Effector CD4-positive, alpha-beta T cell (primary cell): ENCODE results near the gene NEU2.
"Not testable (repeated sequence)": the region's sequence is repeated elsewhere in the genome, so short reads cannot be mapped to it uniquely, and the experiment has no call there.

ENCODE experiments used
- DNase-seq: peaks from one replicate; pipeline ENCODE4 v3.0.0-alpha.2; 2020

NEU2 gene

DNA sequence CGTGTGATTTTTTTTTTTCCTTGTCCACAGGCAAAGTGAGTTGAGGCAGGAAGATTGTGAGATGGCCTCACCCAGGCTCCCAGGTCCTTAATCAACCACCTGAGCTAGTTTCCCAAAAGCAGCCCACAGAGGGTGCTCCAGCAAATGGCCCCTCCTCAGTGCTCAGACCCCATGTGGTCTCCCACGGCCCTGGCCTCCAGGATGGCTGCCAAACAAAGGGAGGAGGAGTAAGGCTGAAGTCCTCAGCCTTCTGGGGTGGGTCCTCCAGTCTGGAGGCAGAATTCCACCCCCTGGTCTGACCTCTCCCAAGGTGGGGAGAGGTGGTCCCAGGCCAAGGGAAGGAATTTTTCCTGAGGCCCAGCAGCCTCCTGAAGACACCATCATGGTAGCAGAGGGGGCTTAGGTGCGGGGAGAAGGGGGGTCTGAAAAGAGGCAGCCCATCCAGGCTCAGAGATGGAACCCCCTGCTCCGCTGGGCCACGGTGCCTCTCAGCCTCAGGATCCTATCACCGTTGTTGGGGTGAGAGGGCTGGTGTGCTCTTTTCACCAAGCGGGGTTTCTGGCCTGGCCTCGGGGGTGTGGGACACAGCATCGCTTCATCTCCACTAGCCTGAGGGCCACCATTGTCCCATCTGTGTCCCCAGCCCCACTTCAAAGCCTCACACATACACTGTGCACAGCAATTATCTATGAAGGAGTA is 21.8 kb upstream of the NEU2 start:
- no peak for DNase-seq

DNA sequence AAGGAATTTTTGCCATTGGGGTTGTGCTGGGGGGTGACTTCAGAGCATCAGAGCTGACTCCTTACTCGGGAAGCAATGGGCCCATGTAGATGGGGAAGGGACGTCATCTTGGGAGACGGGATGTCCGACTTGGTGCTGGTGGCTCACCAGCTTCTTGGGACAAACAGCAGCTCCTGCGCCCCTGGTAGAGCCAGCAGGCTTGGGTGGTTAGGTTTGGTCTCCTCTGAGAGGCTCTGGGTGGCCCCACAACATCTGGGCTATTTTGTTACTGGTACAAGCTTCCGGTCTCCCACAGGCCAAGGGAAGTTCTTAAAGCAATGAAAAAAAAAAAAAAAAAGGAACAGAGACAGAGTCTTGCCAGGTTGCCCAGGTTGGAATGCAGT is 21.2 kb upstream of the NEU2 start:
- no peak for DNase-seq

DNA sequence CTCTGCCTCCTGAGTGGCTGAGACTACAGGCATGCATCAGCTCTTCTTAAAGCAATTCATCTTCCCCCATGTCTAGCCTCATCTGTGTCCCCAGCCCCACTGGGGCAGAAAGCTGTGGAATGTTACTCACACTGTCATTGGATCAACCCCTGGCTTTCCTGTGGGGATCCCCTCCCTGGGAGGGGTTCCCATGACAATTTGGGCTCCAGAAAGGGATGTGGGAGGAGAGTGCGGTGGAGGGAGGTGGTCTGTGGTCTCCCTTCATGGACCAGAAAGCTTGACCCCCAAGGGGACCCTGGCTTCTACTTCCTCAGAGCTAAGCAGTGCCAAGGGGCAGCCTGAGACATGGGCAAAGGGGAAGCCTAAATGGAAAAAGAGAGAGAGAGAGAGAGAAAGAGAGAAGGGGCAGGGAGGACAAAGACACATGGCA is 20.8 kb upstream of the NEU2 start:
- DNase-seq, result no peak

- no peak for DNase-seq
These were observed 20.0 kb upstream of the NEU2 start for GRCh38 chr2:233012301-233012971.

GRCh38 chr2:233013027-233013461 is 19.4 kb upstream of the NEU2 start, which contains the start of gene NGEF:
NGEF (minus strand) TSS chr2:233013256; CDS start chr2:232974890, 38,366 bp downstream.
- no peak for DNase-seq

DNA sequence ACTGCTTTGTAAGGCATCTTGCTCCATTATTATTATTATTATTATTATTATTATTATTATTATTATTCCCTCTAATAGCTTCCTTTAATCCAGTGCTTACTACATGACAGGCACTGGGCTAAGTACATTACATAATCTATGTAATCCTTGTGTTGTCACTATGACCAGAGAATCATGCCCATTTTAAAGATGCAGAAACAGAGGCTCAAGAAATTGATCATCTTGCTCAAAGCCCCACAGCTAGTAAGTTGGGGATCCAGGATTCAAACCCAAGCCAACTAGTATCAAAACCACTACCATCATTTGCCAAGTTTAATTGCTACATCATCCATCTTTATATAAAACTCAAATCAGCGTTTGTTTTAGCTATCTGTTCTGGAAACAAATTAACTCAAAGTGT is 18.8 kb upstream of the NEU2 start:
- DNase-seq, result no peak

DNA sequence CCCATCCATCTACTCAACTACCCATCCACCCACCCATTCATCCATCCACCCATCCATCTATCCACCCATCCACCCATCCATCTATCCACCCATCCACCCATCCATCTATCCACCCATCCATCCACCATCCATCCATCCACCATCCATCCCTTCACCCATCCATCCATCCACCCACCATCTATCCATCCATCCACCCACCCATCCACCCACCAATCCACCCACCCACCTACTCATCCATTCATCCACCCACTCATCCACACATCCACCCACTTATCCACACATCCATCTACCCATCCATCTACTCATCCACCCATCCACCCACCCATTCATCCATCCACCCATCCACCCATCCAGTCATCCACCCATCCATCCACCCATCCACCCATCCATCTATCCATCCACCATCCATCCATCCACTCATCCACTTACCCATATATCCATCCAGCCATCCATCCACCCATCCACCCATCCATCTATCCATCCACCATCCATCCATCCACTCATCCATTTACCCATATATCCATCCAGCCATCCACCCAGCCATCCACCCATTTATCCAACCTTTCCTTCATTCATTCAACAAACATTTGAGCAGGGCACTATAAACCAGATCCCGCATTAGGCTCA is 17.3 kb upstream of the NEU2 start:
- no peak for DNase-seq

- no peak for DNase-seq
These were observed 14.5 kb upstream of the NEU2 start for GRCh38 chr2:233017947-233018346.

- DNase-seq, result not testable (repeated sequence)
These were observed 12.9 kb upstream of the NEU2 start for GRCh38 chr2:233019610-233020009.

- DNase-seq, result no peak
These were observed 12.0 kb upstream of the NEU2 start for GRCh38 chr2:233020454-233020853.

DNA sequence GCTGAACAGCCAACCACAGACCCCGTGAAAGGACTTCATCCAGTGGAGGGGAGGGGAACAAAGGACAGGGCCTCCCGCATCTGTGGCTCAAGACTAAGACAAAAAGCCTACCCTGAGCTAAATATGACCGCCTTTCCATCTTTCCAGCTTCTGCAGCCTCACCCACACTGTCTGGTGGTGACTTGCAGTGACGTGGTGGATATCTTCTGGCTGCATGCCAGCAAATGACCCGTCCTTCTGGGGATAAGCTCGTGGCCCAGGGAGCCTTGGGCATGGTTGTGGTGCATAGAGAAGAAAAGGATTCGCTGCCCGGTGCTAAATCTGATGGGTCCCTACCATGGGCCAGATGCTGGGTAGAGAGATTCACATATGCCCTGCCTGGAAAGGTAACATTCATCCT is 10.7 kb upstream of the NEU2 start:
- no peak for DNase-seq

DNA sequence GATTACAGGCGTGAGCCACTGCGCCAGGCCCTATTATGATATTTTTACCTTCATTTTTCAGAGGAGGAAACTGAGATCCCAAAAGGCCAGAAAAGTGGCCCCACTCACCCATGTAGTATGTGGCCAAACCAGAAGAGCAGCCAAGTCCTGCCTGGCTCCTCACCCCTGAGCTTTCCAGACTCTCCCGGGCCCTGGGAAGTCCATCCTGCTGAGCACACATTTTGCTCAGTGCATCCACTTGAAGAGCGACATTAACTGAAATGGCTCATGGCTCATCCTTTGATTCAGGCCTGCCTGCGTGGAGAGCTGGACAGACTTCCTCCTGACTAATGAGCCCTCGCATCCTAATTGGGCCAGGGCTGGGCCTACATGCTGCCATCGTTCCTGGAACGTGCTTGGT is 9.9 kb upstream of the NEU2 start:
- DNase-seq, result no peak

- DNase-seq, result no peak
These were observed 9.3 kb upstream of the NEU2 start for GRCh38 chr2:233023007-233023760.

DNA sequence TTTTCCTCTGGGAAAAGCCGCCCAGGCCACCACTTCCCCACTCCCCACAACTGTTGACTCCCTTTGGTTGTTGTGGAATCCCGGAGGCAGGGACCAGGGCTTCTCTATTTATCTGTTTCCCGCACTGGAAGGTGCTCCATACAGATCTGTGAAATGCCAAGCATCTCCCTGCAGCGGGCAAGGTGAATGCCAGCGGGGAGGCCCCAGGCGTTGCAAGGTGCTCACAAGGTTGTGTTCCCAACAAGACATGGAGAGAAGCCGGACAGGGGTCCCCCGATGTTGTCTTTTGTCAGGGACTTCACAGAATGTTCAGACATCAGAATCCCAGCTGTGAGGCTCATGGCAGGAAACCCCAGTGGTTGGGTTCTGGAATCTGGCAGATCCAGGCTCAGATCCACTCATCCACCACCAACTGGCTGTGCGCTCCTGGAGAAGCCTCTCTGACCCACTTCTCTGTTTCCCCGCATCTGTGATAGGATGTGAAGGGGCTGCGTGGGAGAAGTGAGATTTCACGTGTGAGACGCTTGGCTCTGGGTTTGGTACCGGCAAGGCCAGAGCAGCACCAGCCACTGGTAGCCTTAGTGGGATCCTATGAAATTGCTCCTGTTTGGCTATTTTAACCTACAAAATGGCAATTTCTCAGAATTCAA is 8.6 kb upstream of the NEU2 start:
- DNase-seq, result no peak

GRCh38 chr2:233025706-233026105 is 6.8 kb upstream of the NEU2 start:
- DNase-seq, result no peak

- no peak for DNase-seq
These were observed 6.2 kb upstream of the NEU2 start for GRCh38 chr2:233026198-233026813.

GRCh38 chr2:233029321-233029720 is 3.2 kb upstream of the NEU2 start:
- DNase-seq, result no peak

- DNase-seq, result no peak
These were observed 644 bp upstream of the NEU2 start for GRCh38 chr2:233031556-233032500.

DNA sequence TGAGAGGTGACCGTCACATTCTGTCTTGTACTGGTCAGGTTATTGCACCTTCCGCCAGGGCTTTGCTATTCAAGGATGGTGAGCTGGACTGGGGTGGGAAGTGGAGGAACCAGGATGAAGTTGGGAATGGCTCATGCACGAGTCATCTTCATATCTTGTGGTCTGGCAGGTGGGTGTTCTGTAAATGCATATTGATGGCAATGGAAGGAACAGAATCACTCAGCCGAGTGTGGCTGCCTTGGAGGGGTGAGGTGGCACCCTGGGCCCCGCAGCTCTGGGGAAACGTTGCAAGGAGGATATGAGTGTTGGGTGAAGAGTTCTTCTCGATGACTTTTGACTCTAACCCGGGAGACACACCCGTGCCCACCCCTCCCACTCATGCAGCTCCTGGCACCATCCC is 1.2 kb downstream of the NEU2 start:
- no peak for DNase-seq

- no peak for DNase-seq
These were observed 1.8 kb downstream of the NEU2 start for GRCh38 chr2:233034091-233034882.
